AG04449 (cell line): ENCODE data around the gene SDF4.

ENCODE experiments used
- CTCF ChIA-PET: fragments of 350-600 bp; formaldehyde crosslinking; extraction: SDS; loops from one replicate; lab custom pipeline; 2021; ENCODE audit warnings: antibody characterized with exemption; lab: Yijun Ruan, JAX
- POLR2A ChIA-PET: fragments of 400-600, 350-600 bp; formaldehyde crosslinking; extraction: SDS; loops from one replicate; lab custom pipeline; 2020; ENCODE audit warnings: antibody characterized with exemption, inconsistent platforms; lab: Yijun Ruan, JAX
- DNase-seq: peaks from one replicate; pipeline ENCODE4 v3.0.0-alpha.2; 2010; ENCODE audit warnings: low read depth, low spot score
- H3K4me3 ChIP-seq: 2 replicates; pipeline ENCODE4 v1.5.1; 2011; ENCODE audit warnings: low read depth, mild to moderate bottlenecking, control low read depth, low read length
- CTCF ChIP-seq: IDR thresholded peaks from one replicate; pipeline ENCODE4 v1.5.1; 2011; ENCODE audit warnings: mild to moderate bottlenecking, moderate library complexity, low read length, control low read depth, inconsistent platforms; ENCODE audit not compliant: insufficient read depth; ENCODE audit errors: missing control alignments

SDF4 gene

GRCh38 chr1:1231400-1232207 is at the start of gene SDF4:
SDF4 (minus strand) TSS chr1:1232001; CDS start chr1:1228772, 3,229 bp downstream.
- peak within 1 kb of the TSS; percentile 77 for H3K4me3 ChIP-seq
- ChIA-PET CTCF (interaction anchor here (0.6 to 4.5 kb wide), 8 partner anchors 9 to 217 kb away, joined by 3 to 59 read pairs (median 4); no protein-coding TSS in a partner anchor), POLR2A (interaction anchor here (0.6 to 2.0 kb wide), 3 partner anchors 9 to 74 kb away, joined by 3 to 8 read pairs (median 3); no protein-coding TSS in a partner anchor)
- DNase-seq, result peak; percentile 45
- no peak for TF ChIP-seq CTCF

- DNase-seq, result no peak
- ChIA-PET CTCF (interaction anchor here (0.9 to 1.2 kb wide), 3 partner anchors 10 to 160 kb away, joined by 3 to 8 read pairs (median 4); no protein-coding TSS in a partner anchor), POLR2A (no interaction called here)
- TF ChIP-seq CTCF, result no peak
- H3K4me3 ChIP-seq, result no peak overlapping the region
Observed at GRCh38 chr1:1280782-1281481, 49.1 kb upstream of the SDF4 start.

GRCh38 chr1:1279028-1279427 is 47.2 kb upstream of the SDF4 start:
- no peak for TF ChIP-seq CTCF
- no peak for DNase-seq
- H3K4me3 ChIP-seq, result no peak overlapping the region
- ChIA-PET CTCF (interaction anchor here (0.8 to 1.2 kb wide), 3 partner anchors 13 to 295 kb away, joined by 3 to 5 read pairs (median 3); no protein-coding TSS in a partner anchor), POLR2A (interaction anchor here (0.7 kb wide), 1 partner anchor 52 kb away, joined by 3 read pairs; no protein-coding TSS in a partner anchor)

GRCh38 chr1:1278620-1279019 is 46.8 kb upstream of the SDF4 start:
- POLR2A ChIA-PET, result interaction anchor here (0.7 kb wide), 1 partner anchor 52 kb away, joined by 3 read pairs; no protein-coding TSS in a partner anchor
- CTCF ChIA-PET, result interaction anchor here (1.2 kb wide), 1 partner anchor 13 kb away, joined by 5 read pairs; no protein-coding TSS in a partner anchor
- no peak for DNase-seq
- TF ChIP-seq CTCF, result no peak
- H3K4me3 ChIP-seq, result no peak overlapping the region

GRCh38 chr1:1275836-1276235 is 44.0 kb upstream of the SDF4 start:
- ChIA-PET POLR2A (no interaction called here), CTCF (interaction anchor here (1.2 to 3.0 kb wide), 3 partner anchors 15 to 155 kb away, joined by 6 to 12 read pairs (median 9); no protein-coding TSS in a partner anchor)
- no peak overlapping the region for H3K4me3 ChIP-seq
- no peak for DNase-seq
- TF ChIP-seq CTCF, result no peak
